Kidney (tissue), 14 donors: ENCODE results near the gene SIT1. TPM values are rescaled to one million over a fixed set of nuclear protein-coding genes. Genes with fewer than 3 reads are reported as not detected.

ENCODE experiments used
- DNase-seq, 5 donors: peaks; one replicate each; pipeline ENCODE4 v3.0.0-alpha.2; 2013 to 2020
- FAIRE-seq: peaks from 2 replicates; lab custom pipeline; 2012; peaks lifted over from hg19 to GRCh38; lab: Jason Lieb, UNC
- H3K27ac ChIP-seq, 2 donors: one replicate each; pipeline ENCODE4 v1.7.0; 2013; ENCODE audit warnings: low read depth in 2 of 2, low read length in 2 of 2, inconsistent platforms in 1 of 2
- H3K27me3 ChIP-seq: one replicate; pipeline ENCODE4 v1.7.1; 2013; ENCODE audit warnings: low read length, inconsistent platforms; ENCODE audit not compliant: control insufficient read depth, insufficient read depth
- H3K36me3 ChIP-seq, 3 donors: one replicate each; pipeline versions ENCODE4 v1.7.0 to v1.7.1; 2013; ENCODE audit warnings: low read length in 3 of 3, control low read depth in 1 of 3, inconsistent platforms in 1 of 3; ENCODE audit not compliant: insufficient read depth in 3 of 3, control insufficient read depth in 2 of 3
- H3K4me1 ChIP-seq, 3 donors: one replicate each; pipeline versions ENCODE4 v1.7.0 to v1.7.1; 2013; ENCODE audit warnings: low read length in 3 of 3, inconsistent platforms in 1 of 3, low read depth in 1 of 3; ENCODE audit not compliant: control insufficient read depth in 2 of 3, insufficient read depth in 2 of 3
- H3K4me3 ChIP-seq, 3 donors: one replicate each; pipeline versions ENCODE4 v1.7.0 to v1.8.1; 2013; ENCODE audit warnings: low read length in 3 of 3, control low read depth in 1 of 3, inconsistent platforms in 1 of 3
- H3K9ac ChIP-seq, 3 donors: one replicate each; pipeline versions ENCODE4 v1.7.0 to v1.7.1; 2013; ENCODE audit warnings: low read length in 3 of 3, control low read depth in 1 of 3, inconsistent platforms in 1 of 3
- H3K9me3 ChIP-seq, 3 donors: one replicate each; pipeline versions ENCODE4 v1.7.0 to v1.7.1; 2013; ENCODE audit warnings: low read length in 3 of 3, control low read depth in 1 of 3, inconsistent platforms in 1 of 3; ENCODE audit not compliant: control insufficient read depth in 2 of 3, insufficient read depth in 1 of 3
- CTCF ChIP-seq: IDR thresholded peaks from 3 replicates; pipeline ENCODE4 v1.5.1; 2012; ENCODE audit warnings: mild to moderate bottlenecking, moderate library complexity, borderline replicate concordance; ENCODE audit not compliant: insufficient read depth; ENCODE audit errors: extremely low read depth
- intact Hi-C: fragments of 100-400 bp; cut with DNase I; formaldehyde crosslinking; loops from one replicate; pipeline ENCODE4 v1.11.1; 2022
- polyA plus RNA-seq: library from polyadenylated mRNA; stranded (reverse); fragments of 350-450 nt; fragmentation: Illumina TruSeq; extraction: RNeasy Lipid Tissue Mini Kit (QIAGEN cat#74804); gene quantifications from one replicate; pipeline ENCODE4 v1.2.3, GENCODE V29; 2014; ENCODE audit warnings: low read depth, low replicate concordance; ENCODE audit not compliant: insufficient read depth
- total RNA-seq: library from RNA; stranded (reverse); fragmentation: NEBNext Ultra II Directional; extraction: Animal tissue kit (Norgen Biotek cat#: 25700); gene quantifications from one replicate; pipeline ENCODE4 v1.2.1, GENCODE V29; 2021
- donor health status: control.
- donor health status: control.
- donor health status: control.
- donor health status: control.
- donor health status: control.
- donor health status: DM: yes; HTN: yes; CAD: no.
- donor health status: Normal renal cell carcinoma (clear cell type).

The SIT1 gene
- total and polyA plus RNA-seq, 2 donors from 2014 or later = 0.32 to 3.1 TPM

- Histone ChIP-seq H3K36me3 (no peaks in the 10 kb centered on the region), H3K9ac (peak overlapping the region in 1 of 3 donors; percentile 51), H3K4me1 (peaks cover 0 to 3% (median 0%) of the 10 kb centered on the region in 3 donors), H3K4me3 (peak overlapping the region; percentile 13 to 53 (median 39)), H3K27me3 (no peaks in the 10 kb centered on the region), H3K9me3 (no peaks in the 10 kb centered on the region), H3K27ac (no peak overlapping the region)
- FAIRE-seq (no peak), DNase-seq (peak; percentile 86 to 95 (median 91))
- intact Hi-C loops = no loop called here
- no peak for TF ChIP-seq CTCF
These were observed 25.1 kb upstream of the SIT1 start for GRCh38 chr9:35675732-35676392.

GRCh38 chr9:35675204-35675603, 24.5 kb upstream of the SIT1 start:
- Histone ChIP-seq H3K4me3 (peak overlapping the region in 2 of 3 donors; percentile 16 to 53), H3K9ac (no peak overlapping the region), H3K36me3 (no peaks in the 10 kb centered on the region), H3K9me3 (no peaks in the 10 kb centered on the region), H3K27me3 (no peaks in the 10 kb centered on the region), H3K27ac (no peak overlapping the region), H3K4me1 (peaks cover 0 to 3% (median 0%) of the 10 kb centered on the region in 3 donors)
- FAIRE-seq (no peak), DNase-seq (peak in 2 of 5 donors; percentile 27)
- intact Hi-C loops = no loop called here
- TF ChIP-seq CTCF = no peak

GRCh38 chr9:35674025-35674361, 23.3 kb upstream of the SIT1 start:
- intact Hi-C loops = no loop called here
- Histone ChIP-seq H3K9me3 (no peaks in the 10 kb centered on the region), H3K36me3 (no peaks in the 10 kb centered on the region), H3K4me3 (no peak overlapping the region), H3K27ac (no peak overlapping the region), H3K27me3 (no peaks in the 10 kb centered on the region), H3K4me1 (peaks cover 0 to 4% (median 3%) of the 10 kb centered on the region in 3 donors), H3K9ac (no peak overlapping the region)
- FAIRE-seq (no peak), DNase-seq (no peak)
- no peak for TF ChIP-seq CTCF
